IPS DF 19.7 (cell line): ENCODE data around the gene FBXW8.

Experiments
- DNase-seq: peaks from one replicate; pipeline ENCODE4 v3.0.0-alpha.2; 2013; ENCODE audit warnings: low read depth, low spot score

The FBXW8 gene

GRCh38 chr12:117020536-117021220, 109.9 kb downstream of the FBXW8 start:
- no peak for DNase-seq

GRCh38 chr12:117022465-117022864, 111.7 kb downstream of the FBXW8 start:
- no peak for DNase-seq

DNA sequence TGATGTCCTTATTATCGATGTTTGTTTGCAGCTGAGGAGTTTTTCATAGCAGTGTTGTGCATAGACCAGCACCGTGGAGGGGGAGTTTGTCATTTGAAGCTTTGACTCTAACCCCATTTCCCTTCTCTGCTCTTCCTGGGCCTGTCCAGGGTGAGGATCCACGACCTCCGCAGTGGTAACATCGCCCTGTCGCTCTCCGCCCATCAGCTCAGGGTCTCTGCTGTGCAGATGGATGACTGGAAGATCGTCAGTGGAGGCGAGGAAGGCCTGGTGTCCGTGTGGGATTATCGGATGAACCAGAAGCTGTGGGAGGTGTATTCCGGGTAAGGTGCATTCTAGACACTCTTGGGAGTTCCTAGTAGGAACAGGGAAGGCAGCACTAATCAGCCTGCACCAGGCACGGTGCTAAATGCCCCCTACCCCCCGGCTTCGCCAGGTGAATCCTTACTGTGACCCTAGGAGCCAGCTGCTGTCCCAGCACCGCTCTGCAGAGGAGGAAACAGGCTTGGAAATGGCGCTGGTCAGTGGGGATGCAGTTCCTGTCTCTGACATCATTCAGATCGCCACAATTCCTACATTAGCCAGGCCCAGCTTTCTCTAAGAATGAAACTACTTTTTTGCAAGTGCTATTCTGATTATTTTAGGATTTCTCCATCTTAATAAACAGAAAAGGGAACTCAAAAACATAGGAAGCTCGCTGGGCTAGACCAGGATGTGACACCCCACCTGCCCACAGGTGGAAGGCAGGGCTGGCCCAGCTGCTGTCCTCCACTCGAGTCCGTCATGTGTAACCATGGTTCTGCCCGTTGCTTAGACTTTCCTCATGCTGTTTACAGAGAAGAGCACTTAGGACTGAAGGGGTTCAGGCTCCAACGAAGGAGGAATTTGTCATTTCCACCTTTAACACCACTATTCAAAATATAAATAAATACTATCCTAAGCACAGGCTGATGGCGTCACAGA, 113.5 kb downstream of the FBXW8 start:
- no peak for DNase-seq

- no peak for DNase-seq
These were observed 114.3 kb downstream of the FBXW8 start for GRCh38 chr12:117024961-117025480.

DNA sequence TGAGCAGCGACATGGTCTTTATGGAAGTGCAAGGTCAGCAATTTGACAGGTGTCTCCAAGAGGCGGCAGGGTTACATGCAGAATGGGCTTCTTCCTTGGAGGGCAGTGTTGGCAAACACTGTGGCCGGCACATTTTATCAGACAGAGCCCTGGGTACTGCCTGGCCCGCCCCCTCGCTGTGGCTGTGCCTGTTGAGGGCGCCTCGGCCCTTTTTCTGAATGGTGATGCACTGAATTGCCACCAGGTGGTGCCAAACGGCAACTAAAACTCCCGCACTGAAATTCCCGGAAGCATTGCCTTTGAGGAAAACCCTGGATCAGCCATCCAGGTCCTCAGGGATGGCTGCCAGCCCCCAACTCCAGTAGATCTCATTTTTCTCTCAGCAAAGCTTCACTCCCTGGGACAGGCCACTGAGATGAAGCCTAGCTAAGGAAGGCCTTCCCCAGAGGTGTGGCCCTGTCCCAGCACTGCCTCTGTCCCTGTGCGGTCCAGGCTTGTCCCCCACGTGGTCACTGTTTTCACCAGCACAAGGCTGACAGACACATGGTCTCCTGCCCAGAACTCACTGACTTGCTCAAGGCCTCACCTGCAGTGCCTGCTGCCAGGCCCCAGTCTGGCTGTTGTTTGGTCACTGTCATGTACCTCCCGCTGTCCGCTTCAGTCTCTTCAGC, 114.9 kb downstream of the FBXW8 start:
- DNase-seq, result no peak

GRCh38 chr12:117026343-117026742, 115.6 kb downstream of the FBXW8 start:
- DNase-seq, result no peak

DNA sequence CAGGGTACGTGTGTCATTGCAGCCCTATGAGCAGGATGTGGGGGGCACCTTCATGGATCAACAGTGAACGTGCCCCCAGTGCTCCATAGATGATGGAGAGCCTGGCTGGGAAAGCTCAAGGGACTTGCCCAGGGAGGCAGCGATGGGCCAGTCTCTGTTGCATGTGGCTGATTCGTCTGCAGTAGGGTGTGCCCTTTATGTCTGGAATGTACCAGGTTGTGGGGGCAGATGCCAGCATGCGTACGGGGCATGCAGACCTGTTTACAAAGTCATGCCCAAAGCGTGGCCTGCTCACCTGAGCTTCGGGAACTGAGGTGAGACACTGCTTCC, 116.1 kb downstream of the FBXW8 start:
- DNase-seq, result no peak

DNA sequence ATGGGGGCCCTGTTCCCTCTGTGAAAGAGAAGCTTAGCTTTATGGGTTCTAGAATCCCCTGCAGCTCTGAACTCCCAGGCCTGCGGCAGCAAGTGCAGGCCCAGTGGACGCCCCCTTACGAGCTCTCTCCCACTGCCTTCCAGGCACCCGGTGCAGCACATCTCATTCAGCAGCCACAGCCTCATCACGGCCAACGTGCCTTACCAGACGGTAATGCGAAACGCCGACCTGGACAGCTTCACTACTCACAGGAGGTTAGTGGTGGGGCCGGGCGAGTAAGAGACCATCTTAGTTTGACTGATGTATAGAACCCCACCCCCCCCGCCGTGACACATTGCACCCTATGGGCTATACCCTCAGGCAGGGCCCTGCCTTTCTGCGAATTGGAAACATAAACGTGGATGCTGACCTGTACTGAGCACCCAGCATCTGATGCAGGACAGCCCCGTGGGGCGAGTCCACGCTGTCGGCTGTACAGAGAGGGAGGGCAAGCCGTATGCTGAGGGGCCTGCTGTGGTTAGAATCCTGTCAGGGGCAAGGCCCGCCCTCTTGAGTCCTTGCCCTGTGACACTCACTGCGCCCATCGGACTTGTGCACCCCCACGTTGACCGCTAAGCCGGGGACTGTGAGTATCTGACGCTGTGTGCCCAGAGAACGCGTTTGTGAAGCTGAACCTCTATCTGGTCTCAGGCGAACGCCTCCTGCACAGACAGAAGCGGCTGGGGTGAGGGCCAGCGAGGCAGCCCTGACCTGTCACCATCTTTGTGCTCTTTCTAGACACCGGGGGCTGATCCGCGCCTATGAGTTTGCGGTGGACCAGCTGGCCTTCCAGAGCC, 116.7 kb downstream of the FBXW8 start:
- no peak for DNase-seq

DNA sequence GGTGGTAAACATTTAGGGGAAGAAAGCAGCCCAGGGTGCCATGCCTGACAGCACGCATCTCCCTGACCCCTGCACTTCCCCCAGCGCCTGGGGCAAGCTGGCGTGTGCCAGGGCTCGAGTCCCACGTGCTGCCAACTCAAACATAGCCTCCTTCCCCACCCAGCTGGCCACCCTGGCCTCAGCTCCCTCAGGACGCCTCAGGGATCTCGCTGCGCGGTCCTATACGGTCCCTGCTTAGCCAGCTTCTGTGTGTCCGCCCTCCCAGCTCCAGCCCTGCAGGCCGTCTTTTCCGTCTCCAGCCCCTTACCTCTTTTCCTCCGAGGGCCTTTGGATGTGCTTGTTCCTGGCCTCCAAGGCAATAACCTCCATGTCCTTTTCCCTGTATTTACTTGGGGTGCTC, 117.5 kb downstream of the FBXW8 start:
- no peak for DNase-seq

GRCh38 chr12:117030187-117030900, 119.6 kb downstream of the FBXW8 start:
- no peak for DNase-seq

DNA sequence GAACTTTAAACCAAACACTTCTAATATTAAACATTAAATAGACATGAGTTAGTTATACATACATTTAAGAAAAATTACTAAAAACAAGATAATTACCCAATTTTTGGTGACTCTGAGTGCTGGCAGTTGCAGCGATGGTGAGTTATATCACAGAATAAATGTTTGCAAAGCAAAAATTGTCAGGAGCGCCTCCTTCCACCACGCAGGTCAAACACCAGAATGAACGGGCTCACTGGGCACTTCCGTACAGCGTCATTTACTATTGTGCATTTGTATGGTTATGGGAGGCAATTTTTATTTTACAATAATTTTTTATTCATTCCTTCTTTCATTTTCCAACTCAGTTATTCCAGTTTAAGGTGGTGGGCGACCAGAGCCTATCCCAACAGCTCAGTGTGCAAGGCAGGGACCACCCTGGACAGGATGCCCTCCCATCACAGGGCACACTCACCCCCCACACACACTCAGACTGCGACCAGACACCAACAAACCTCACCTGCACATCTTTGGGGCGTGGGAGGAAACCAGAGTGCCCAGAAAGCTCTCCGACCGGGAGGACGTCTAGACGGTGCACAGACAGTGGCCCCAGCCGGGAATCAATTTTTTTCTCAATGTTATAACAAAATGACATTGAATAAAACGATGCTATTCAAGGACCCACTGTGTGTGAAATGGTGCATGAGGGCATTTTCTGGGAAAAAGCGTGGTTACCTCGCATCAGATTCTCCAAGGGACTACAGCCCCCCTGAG, 121.3 kb downstream of the FBXW8 start:
- no peak for DNase-seq

DNA sequence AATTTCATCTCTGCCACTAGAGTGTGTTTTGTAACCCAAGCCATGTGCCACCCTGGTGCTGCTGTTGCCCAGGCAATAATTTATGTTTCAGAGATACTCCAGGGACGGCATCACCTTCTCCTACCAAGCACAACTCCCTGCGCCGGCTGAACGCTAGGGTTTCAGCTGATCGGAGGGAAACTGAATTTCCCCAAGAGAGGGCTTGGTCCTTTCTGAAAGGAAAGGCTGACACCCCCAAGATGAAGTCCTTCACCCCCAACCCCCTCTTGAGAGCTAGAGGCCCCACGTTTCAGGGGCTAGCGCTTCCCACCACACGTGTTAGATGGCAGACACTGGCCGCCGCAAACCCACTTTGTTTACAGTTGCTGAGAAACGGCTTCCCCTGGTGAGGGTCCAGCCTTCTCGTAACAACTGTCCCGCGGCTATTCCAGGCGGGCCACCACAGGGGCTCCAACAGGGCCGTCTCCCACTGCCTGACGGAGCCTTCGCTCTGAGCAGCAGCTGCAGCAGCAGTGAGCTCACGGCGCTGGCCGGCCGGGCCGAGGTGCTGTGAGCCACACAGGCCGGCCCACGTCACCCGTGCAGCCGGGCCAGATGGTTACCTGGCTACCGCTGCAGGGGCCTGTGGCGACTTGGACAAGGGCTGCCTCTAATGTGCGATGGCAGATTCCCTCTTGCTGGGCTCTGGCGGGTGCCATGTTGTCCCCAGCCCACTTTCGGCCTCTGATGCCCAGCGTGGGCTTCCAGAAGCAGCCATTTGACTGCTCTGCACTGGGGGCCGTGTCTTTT, 122.0 kb downstream of the FBXW8 start:
- DNase-seq, result no peak

GRCh38 chr12:117033382-117034221, 122.9 kb downstream of the FBXW8 start:
- DNase-seq, result no peak

DNA sequence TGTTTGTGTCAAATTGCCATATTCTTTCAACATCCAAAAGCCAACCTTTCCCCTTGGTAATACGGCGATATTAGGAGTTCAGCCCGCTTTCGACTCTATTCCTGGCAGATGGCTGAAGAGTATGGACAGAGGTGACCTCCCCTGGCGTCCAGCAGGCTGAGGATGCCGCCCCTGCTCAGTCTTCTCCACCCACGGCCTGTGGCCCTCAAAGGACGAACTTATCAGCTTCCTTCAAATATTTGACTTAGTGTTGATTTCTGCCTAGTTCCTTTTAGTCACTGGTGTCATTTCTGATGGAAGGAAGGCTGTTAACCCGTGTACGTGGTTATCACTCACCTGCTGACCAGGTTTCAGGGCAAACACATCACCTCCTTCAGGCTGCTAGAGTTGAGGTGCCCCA, 123.5 kb downstream of the FBXW8 start:
- no peak for DNase-seq

DNA sequence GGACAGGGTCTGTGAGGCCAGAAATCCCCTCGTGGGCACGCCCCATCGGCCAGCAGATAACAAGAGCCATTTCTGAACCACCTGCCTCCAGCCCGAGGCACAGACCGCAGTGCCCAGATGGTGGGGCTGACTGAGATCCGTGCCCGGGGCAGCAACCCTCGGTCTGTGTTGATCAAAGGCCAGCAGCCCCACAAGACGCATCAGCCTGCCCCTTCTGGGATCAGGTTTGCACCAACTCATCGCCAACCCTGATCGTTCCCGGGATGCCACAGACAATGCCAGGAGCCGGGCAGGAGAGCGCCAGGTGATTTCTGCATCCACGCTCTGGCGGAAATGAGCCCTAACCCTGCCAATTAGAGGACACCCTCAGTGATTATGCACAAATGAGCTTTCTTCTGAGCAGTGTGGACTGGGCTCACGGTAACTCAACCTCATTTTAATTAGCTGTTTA, 124.0 kb downstream of the FBXW8 start:
- DNase-seq, result no peak

DNA sequence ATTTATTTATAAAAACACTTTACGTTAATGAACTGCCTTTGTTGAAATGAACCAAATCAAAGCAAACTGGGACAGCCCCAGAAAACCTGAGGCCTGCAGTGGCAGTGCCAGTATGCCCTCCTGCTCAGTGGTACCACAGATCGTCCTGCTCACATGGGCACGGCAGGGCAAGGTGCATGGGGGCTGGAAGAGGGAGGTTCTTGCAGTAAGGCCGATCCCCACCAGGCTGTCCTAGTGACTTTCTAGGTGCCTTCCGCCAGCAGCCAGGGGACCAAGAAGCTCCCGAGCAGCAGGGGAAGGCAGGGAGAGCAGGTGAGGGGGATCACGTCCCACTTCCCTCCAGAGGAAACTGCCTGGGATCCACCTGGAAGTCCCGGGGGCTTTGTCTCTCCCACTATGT, 124.5 kb downstream of the FBXW8 start:
- no peak for DNase-seq

DNA sequence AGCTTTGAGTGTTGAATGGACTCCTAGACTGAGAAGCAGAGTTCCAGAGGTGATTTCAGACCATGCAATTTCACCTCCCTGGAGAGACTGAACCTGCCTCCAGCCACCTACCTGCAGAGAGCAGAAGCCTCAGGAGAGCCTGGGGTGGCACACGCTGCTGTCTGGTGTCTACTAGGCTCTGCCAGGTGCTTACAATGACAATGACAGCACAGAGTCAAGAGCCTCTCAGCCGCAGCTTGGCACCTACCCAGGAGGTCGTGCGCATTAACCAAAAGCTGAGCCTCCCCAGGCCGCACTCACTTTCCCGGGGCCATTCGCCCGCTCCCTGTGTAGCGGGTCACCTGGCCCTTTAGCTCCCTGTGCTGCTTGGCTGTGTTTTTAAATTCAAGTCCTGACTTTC, 125.3 kb downstream of the FBXW8 start:
- no peak for DNase-seq

DNA sequence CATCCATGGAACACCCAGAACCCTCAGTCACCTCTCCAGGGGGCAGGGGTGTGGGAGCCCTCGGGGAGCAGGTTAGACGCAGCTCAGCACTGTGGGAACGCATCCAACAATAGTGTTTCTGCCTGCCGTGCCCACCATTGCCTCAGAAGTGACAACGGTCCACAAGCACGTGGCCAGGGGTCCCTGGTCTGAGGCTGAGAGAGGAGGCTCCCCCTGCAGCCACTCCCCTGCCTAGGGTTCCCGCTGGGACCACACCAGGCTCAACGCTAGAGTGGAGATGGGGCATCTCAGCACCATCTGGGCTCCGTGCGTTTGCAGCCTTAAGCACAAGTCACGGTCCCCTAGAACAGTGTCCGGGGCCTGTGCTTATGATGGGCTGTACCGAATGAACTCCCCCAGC, 125.8 kb downstream of the FBXW8 start:
- no peak for DNase-seq
